ENCODE data around the gene DPPA5. TPM values are rescaled to one million over a fixed set of nuclear protein-coding genes. Genes with fewer than 3 reads are reported as not detected.

The DPPA5 gene
- total and polyA plus RNA-seq, 2 donors (not counting 1 experiment from before 2014, with no cell fraction given) = not detected

DNA sequence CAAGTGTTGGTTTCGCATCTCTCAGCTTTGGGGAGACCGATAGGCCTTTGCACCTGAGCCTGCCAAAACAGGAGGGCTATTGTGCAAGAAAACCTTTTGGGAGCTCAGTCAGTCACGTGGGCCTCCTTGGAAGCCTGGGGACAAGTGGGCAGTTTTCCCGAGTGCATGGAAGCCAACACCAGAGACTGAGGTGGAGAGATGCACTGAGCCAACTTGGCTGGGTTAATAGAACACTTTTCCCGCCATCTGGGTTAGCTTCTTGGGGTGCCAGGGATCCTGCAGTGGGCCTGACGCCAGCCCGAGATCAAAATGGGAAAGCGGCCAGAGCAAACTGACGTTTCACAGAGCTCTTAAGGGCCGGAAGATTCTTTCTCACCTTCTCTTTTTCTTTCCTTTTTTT, 18.4 kb upstream of the DPPA5 start:
- Mint-ChIP-seq H3K27ac (no peak overlapping the region), H3K4me1 (peaks cover 6% of the 10 kb centered on the region), H3K4me3 (no peak overlapping the region), H3K9me3 (ENCODE audit: insufficient read depth) (no peaks in the 10 kb centered on the region), H3K27me3 (no peaks in the 10 kb centered on the region)
- Histone ChIP-seq H3K27me3 (replicated peaks in 1 of 4; ENCODE audit: control extremely low read depth in 1 of 4, control insufficient read depth in 3 of 4, insufficient read depth in 4 of 4, low read length in 3 of 4) (no peaks in the 10 kb centered on the region), H3K4me3 (ENCODE audit: control extremely low read depth in 1 of 5, extremely low read depth in 1 of 5, insufficient read depth in 1 of 5, low read depth in 2 of 5, low read length in 4 of 5) (no peak overlapping the region), H2AFZ (ENCODE audit: insufficient read depth, low read depth, low read length, poor library complexity, severe bottlenecking) (no peak overlapping the region), H3K4me2 (replicated peaks; ENCODE audit: low read depth, low read length, poor library complexity, severe bottlenecking) (no peak overlapping the region), H3K36me3 (replicated peaks in 1 of 2; ENCODE audit: control extremely low read depth in 1 of 2, control insufficient read depth in 1 of 2, extremely low read depth in 1 of 2, insufficient read depth in 2 of 2, low read length in 1 of 2) (no peaks in the 10 kb centered on the region), H4K20me1 (ENCODE audit: control insufficient read depth, insufficient read depth, low read length, poor library complexity, severe bottlenecking) (no peaks in the 10 kb centered on the region), H3K9ac (ENCODE audit: low read length) (no peak overlapping the region), H3K79me2 (ENCODE audit: control insufficient read depth, insufficient read depth, low read length) (no peaks in the 10 kb centered on the region), H3K27ac (ENCODE audit: low read length in 2 of 2) (no peak overlapping the region), H3K9me3 (ENCODE audit: control extremely low read depth in 1 of 3, control insufficient read depth in 2 of 3, insufficient read depth in 1 of 3, low read length in 2 of 3) (peaks cover 0 to 31% (median 10%) of the 10 kb centered on the region in 3 donors), H3K4me1 (ENCODE audit: control insufficient read depth in 2 of 2, insufficient read depth in 2 of 2, low read length in 2 of 2) (no peaks in the 10 kb centered on the region)
- no peak for ATAC-seq (ENCODE audit: low read depth)
- WGBS (ENCODE audit: insufficient coverage) = 92% methylated on average over 10 of the region's 10 CpGs
- TF ChIP-seq EZH2 (IDR thresholded peaks at IDR 0.05; ENCODE audit: borderline replicate concordance, insufficient read depth, low read depth, low read length, poor library complexity, severe bottlenecking) = no peak
- TF ChIP-seq, protein P1, sequence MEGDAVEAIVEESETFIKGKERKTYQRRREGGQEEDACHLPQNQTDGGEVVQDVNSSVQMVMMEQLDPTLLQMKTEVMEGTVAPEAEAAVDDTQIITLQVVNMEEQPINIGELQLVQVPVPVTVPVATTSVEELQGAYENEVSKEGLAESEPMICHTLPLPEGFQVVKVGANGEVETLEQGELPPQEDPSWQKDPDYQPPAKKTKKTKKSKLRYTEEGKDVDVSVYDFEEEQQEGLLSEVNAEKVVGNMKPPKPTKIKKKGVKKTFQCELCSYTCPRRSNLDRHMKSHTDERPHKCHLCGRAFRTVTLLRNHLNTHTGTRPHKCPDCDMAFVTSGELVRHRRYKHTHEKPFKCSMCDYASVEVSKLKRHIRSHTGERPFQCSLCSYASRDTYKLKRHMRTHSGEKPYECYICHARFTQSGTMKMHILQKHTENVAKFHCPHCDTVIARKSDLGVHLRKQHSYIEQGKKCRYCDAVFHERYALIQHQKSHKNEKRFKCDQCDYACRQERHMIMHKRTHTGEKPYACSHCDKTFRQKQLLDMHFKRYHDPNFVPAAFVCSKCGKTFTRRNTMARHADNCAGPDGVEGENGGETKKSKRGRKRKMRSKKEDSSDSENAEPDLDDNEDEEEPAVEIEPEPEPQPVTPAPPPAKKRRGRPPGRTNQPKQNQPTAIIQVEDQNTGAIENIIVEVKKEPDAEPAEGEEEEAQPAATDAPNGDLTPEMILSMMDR (IDR thresholded peaks at IDR 0.05) = no peak
- intact Hi-C loops (cut with micrococcal nuclease) = no loop called here
- CTCF ChIA-PET = interaction anchor here (0.7 kb wide), 1 partner anchor 280 kb away, joined by 3 read pairs; no protein-coding TSS in a partner anchor
- DNase-seq = no peak
- POLR2A ChIA-PET = no interaction called here

DNA sequence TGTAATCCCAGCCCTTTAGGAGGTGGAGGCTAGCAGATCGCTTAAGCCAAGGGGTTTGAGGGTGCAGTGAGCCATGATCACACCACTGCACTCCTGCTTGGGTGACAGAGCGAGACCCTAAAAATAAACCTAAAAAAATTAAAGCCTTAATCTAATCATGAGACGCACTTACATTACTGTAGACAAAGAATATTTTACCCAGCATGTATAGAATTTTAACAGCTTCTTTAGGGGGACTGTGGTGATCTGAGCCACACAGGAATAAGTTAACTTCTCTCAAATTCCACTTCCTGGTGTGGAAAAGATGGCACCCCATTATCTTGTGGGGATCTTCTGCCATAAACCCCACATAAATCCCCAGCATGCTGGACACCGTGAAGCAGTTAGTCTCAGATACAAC, 17.9 kb upstream of the DPPA5 start:
- Mint-ChIP-seq H3K9me3 (ENCODE audit: insufficient read depth) (no peaks in the 10 kb centered on the region), H3K27ac (no peak overlapping the region), H3K4me1 (peaks cover 2% of the 10 kb centered on the region), H3K4me3 (no peak overlapping the region), H3K27me3 (no peaks in the 10 kb centered on the region)
- no peak overlapping the region for H3K4me2 ChIP-seq (replicated peaks; ENCODE audit: low read depth, low read length, poor library complexity, severe bottlenecking)
- intact Hi-C loops (cut with micrococcal nuclease) = no loop called here
- no peaks in the 10 kb centered on the region for H3K27me3 ChIP-seq (replicated peaks in 1 of 4; ENCODE audit: control extremely low read depth in 1 of 4, control insufficient read depth in 3 of 4, insufficient read depth in 4 of 4, low read length in 3 of 4)
- no peak overlapping the region for H3K9ac ChIP-seq (ENCODE audit: low read length)
- DNase-seq (no peak), ATAC-seq (ENCODE audit: low read depth) (no peak)
- H3K36me3 ChIP-seq (replicated peaks in 1 of 2; ENCODE audit: control extremely low read depth in 1 of 2, control insufficient read depth in 1 of 2, extremely low read depth in 1 of 2, insufficient read depth in 2 of 2, low read length in 1 of 2) = no peaks in the 10 kb centered on the region
- TF ChIP-seq, protein P1 (IDR thresholded peaks at IDR 0.05) = no peak
- TF ChIP-seq EZH2 (IDR thresholded peaks at IDR 0.05; ENCODE audit: borderline replicate concordance, insufficient read depth, low read depth, low read length, poor library complexity, severe bottlenecking) = no peak
- no peaks in the 10 kb centered on the region for H3K4me1 ChIP-seq (ENCODE audit: control insufficient read depth in 2 of 2, insufficient read depth in 2 of 2, low read length in 2 of 2)
- no peaks in the 10 kb centered on the region for H4K20me1 ChIP-seq (ENCODE audit: control insufficient read depth, insufficient read depth, low read length, poor library complexity, severe bottlenecking)
- H3K27ac ChIP-seq (ENCODE audit: low read length in 2 of 2) = no peak overlapping the region
- H3K79me2 ChIP-seq (ENCODE audit: control insufficient read depth, insufficient read depth, low read length) = no peaks in the 10 kb centered on the region
- H3K9me3 ChIP-seq (ENCODE audit: control extremely low read depth in 1 of 3, control insufficient read depth in 2 of 3, insufficient read depth in 1 of 3, low read length in 2 of 3) = peaks cover 0 to 31% (median 10%) of the 10 kb centered on the region in 3 donors
- POLR2A ChIA-PET = no interaction called here
- H2AFZ ChIP-seq (ENCODE audit: insufficient read depth, low read depth, low read length, poor library complexity, severe bottlenecking) = no peak overlapping the region
- 100% methylated on average over 1 of the region's 4 CpGs for WGBS (ENCODE audit: insufficient coverage)
- CTCF ChIA-PET = no interaction called here
- no peak overlapping the region for H3K4me3 ChIP-seq (ENCODE audit: control extremely low read depth in 1 of 5, extremely low read depth in 1 of 5, insufficient read depth in 1 of 5, low read depth in 2 of 5, low read length in 4 of 5)

Measured in B cell (primary cell).